Ureter (tissue), 1 donor: ENCODE measurements around the gene COL18A1. TPM values are rescaled to one million over a fixed set of nuclear protein-coding genes. Genes with fewer than 3 reads are reported as not detected.

ENCODE experiments used
- DNase-seq: peaks from one replicate; pipeline ENCODE4 v3.0.0-alpha.2; 2020; ENCODE audit warnings: low spot score
- total RNA-seq: library from RNA; stranded (reverse); gene quantifications from one replicate; pipeline ENCODE4 v1.2.4, GENCODE V29; 2023
- donor health status: DM: yes; HTN: yes; CAD: no.

COL18A1 gene
- total RNA-seq, 1 donor from 2014 or later = 90.4 TPM

- no peak for DNase-seq
These were observed 128.4 kb downstream of the COL18A1 start for GRCh38 chr21:45533361-45533845.

- DNase-seq = peak; percentile 42
These were observed 129.1 kb downstream of the COL18A1 start for GRCh38 chr21:45533846-45534635.

- DNase-seq = peak; percentile 48
These were observed 129.8 kb downstream of the COL18A1 start for GRCh38 chr21:45534636-45535331.

GRCh38 chr21:45535341-45536081 lies 130.5 kb downstream of the COL18A1 start:
- no peak for DNase-seq

- no peak for DNase-seq
These were observed 131.5 kb downstream of the COL18A1 start for GRCh38 chr21:45536301-45537081.

GRCh38 chr21:45537111-45537745 lies 132.3 kb downstream of the COL18A1 start:
- no peak for DNase-seq

- no peak for DNase-seq
These were observed 132.9 kb downstream of the COL18A1 start for GRCh38 chr21:45537746-45538291.

- DNase-seq = peak; percentile 41
These were observed 133.5 kb downstream of the COL18A1 start for GRCh38 chr21:45538381-45539045.

- DNase-seq = peak; percentile 40
These were observed 134.3 kb downstream of the COL18A1 start for GRCh38 chr21:45539046-45539795.

GRCh38 chr21:45539796-45540600 lies 135.0 kb downstream of the COL18A1 start:
- peak; percentile 39 for DNase-seq

- no peak for DNase-seq
These were observed 135.6 kb downstream of the COL18A1 start for GRCh38 chr21:45540601-45540970.

- peak; percentile 82 for DNase-seq
These were observed 136.5 kb downstream of the COL18A1 start for GRCh38 chr21:45541221-45542039.

- no peak for DNase-seq
These were observed 137.3 kb downstream of the COL18A1 start, which contains the start of gene SLC19A1 for GRCh38 chr21:45542242-45542666. Gene SLC19A1, minus strand, starts transcription at chr21:45542440. Its CDS starts 4,481 bp downstream, at chr21:45537959.

GRCh38 chr21:45542667-45543370 lies 137.9 kb downstream of the COL18A1 start:
- peak; percentile 56 for DNase-seq

GRCh38 chr21:45543371-45543709 lies 138.4 kb downstream of the COL18A1 start:
- peak; percentile 43 for DNase-seq

- DNase-seq = peak; percentile 44
These were observed 138.9 kb downstream of the COL18A1 start for GRCh38 chr21:45543710-45544448.
